ENCODE results near the gene FOXRED2.
"Not testable (repeated sequence)": the region's sequence is repeated elsewhere in the genome, so short reads cannot be mapped to it uniquely, and the experiment has no call there.

The FOXRED2 gene

GRCh38 chr22:36456464-36456845 lies 50.4 kb downstream of the FOXRED2 start:
- H3K4me3 ChIP-seq (ENCODE audit: control insufficient read depth, low read depth, low read length) = no peak overlapping the region
- TF ChIP-seq CTCF (conservative IDR thresholded peaks at IDR 0.05; ENCODE audit: control insufficient read depth, insufficient read depth, low read depth, low read length) = no peak
- no peak for DNase-seq (ENCODE audit: low read depth)

- DNase-seq (ENCODE audit: low read depth) = no peak
- no peak for TF ChIP-seq CTCF (conservative IDR thresholded peaks at IDR 0.05; ENCODE audit: control insufficient read depth, insufficient read depth, low read depth, low read length)
- no peak overlapping the region for H3K4me3 ChIP-seq (ENCODE audit: control insufficient read depth, low read depth, low read length)
These were observed 51.0 kb downstream of the FOXRED2 start for GRCh38 chr22:36455571-36456463.

GRCh38 chr22:36454916-36455570 lies 51.8 kb downstream of the FOXRED2 start:
- peak overlapping the region; percentile 36 for H3K4me3 ChIP-seq (ENCODE audit: control insufficient read depth, low read depth, low read length)
- DNase-seq (ENCODE audit: low read depth) = peak; percentile 60
- no peak for TF ChIP-seq CTCF (conservative IDR thresholded peaks at IDR 0.05; ENCODE audit: control insufficient read depth, insufficient read depth, low read depth, low read length)

- no peak overlapping the region for H3K4me3 ChIP-seq (ENCODE audit: control insufficient read depth, low read depth, low read length)
- DNase-seq (ENCODE audit: low read depth) = no peak
- TF ChIP-seq CTCF (conservative IDR thresholded peaks at IDR 0.05; ENCODE audit: control insufficient read depth, insufficient read depth, low read depth, low read length) = no peak
These were observed 52.9 kb downstream of the FOXRED2 start for GRCh38 chr22:36453855-36454378.

- DNase-seq (ENCODE audit: low read depth); H3K4me3 ChIP-seq (ENCODE audit: control insufficient read depth, low read depth, low read length): not testable (repeated sequence)
These were observed 53.7 kb downstream of the FOXRED2 start for GRCh38 chr22:36452978-36453607.

GRCh38 chr22:36452250-36452977 lies 54.4 kb downstream of the FOXRED2 start:
- DNase-seq (ENCODE audit: low read depth) = no peak
- no peak overlapping the region for H3K4me3 ChIP-seq (ENCODE audit: control insufficient read depth, low read depth, low read length)
- TF ChIP-seq CTCF (conservative IDR thresholded peaks at IDR 0.05; ENCODE audit: control insufficient read depth, insufficient read depth, low read depth, low read length) = no peak

GRCh38 chr22:36450923-36451322 lies 55.9 kb downstream of the FOXRED2 start:
- H3K4me3 ChIP-seq (ENCODE audit: control insufficient read depth, low read depth, low read length); DNase-seq (ENCODE audit: low read depth): not testable (repeated sequence)

Data from fibroblast of mammary gland (primary cell).